ENCODE data around the gene USP32.
"Not testable (repeated sequence)": the region's sequence is repeated elsewhere in the genome, so short reads cannot be mapped to it uniquely, and the experiment has no call there.

Gene USP32

GRCh38 chr17:60392042-60392844, at the start of gene USP32:
Gene USP32 (minus strand): TSS chr17:60392133. CDS start chr17:60391939, 194 bp downstream.
- DNase-seq (ENCODE audit: low spot score) = peak; percentile 95

GRCh38 chr17:60439501-60439900, 47.6 kb upstream of the USP32 start:
- peak; percentile 8 for DNase-seq (ENCODE audit: low spot score)

GRCh38 chr17:60436676-60437075, 44.7 kb upstream of the USP32 start:
- DNase-seq (ENCODE audit: low spot score) = no peak

- peak; percentile 89 for DNase-seq (ENCODE audit: low spot score)
Observed at GRCh38 chr17:60435244-60436167, 43.6 kb upstream of the USP32 start.

- DNase-seq (ENCODE audit: low spot score) = not testable (repeated sequence)
Observed at GRCh38 chr17:60433021-60433997, 41.4 kb upstream of the USP32 start.

GRCh38 chr17:60430561-60430960, 38.6 kb upstream of the USP32 start:
- DNase-seq (ENCODE audit: low spot score) = not testable (repeated sequence)

- DNase-seq (ENCODE audit: low spot score) = not testable (repeated sequence)
Observed at GRCh38 chr17:60428491-60428890, 36.6 kb upstream of the USP32 start.

- no peak for DNase-seq (ENCODE audit: low spot score)
Observed at GRCh38 chr17:60426596-60426995, 34.7 kb upstream of the USP32 start.

GRCh38 chr17:60425626-60426025, 33.7 kb upstream of the USP32 start:
- no peak for DNase-seq (ENCODE audit: low spot score)

- no peak for DNase-seq (ENCODE audit: low spot score)
Observed at GRCh38 chr17:60423865-60424264, 31.9 kb upstream of the USP32 start.

- DNase-seq (ENCODE audit: low spot score) = no peak
Observed at GRCh38 chr17:60422162-60422665, 30.3 kb upstream of the USP32 start, which contains the start of gene CHCT1. Gene CHCT1 (plus strand): TSS chr17:60422489. CDS start chr17:60422593, 104 bp downstream.

GRCh38 chr17:60421273-60422161, 29.6 kb upstream of the USP32 start:
- no peak for DNase-seq (ENCODE audit: low spot score)

- not testable (repeated sequence) for DNase-seq (ENCODE audit: low spot score)
Observed at GRCh38 chr17:60419875-60420274, 27.9 kb upstream of the USP32 start.

- not testable (repeated sequence) for DNase-seq (ENCODE audit: low spot score)
Observed at GRCh38 chr17:60419003-60419402, 27.1 kb upstream of the USP32 start.

GRCh38 chr17:60416368-60416925, 24.5 kb upstream of the USP32 start:
- no peak for DNase-seq (ENCODE audit: low spot score)

- no peak for DNase-seq (ENCODE audit: low spot score)
Observed at GRCh38 chr17:60415146-60415545, 23.2 kb upstream of the USP32 start.

GRCh38 chr17:60412701-60413100, 20.8 kb upstream of the USP32 start:
- no peak for DNase-seq (ENCODE audit: low spot score)

- DNase-seq (ENCODE audit: low spot score) = no peak
Observed at GRCh38 chr17:60410001-60410400, 18.1 kb upstream of the USP32 start.

- DNase-seq (ENCODE audit: low spot score) = no peak
Observed at GRCh38 chr17:60406887-60407286, 15.0 kb upstream of the USP32 start.

- DNase-seq (ENCODE audit: low spot score) = no peak
Observed at GRCh38 chr17:60403962-60404361, 12.0 kb upstream of the USP32 start.
